Stimulated activated CD8-positive, alpha-beta memory T cell treated with anti-CD3 and anti-CD28 coated beads, Interleukin-12 subunit alpha, Interleukin-12 subunit beta, amount 100 ng/mL, for 24 hours (primary cell): ENCODE data around the gene GARRE1.
"Not testable (repeated sequence)": the region's sequence is repeated elsewhere in the genome, so short reads cannot be mapped to it uniquely, and the experiment has no call there.

Experiments
- DNase-seq: peaks from one replicate; pipeline ENCODE4 v3.0.0-alpha.2; 2020; ENCODE audit errors: extremely low read depth

The GARRE1 gene, protein sequence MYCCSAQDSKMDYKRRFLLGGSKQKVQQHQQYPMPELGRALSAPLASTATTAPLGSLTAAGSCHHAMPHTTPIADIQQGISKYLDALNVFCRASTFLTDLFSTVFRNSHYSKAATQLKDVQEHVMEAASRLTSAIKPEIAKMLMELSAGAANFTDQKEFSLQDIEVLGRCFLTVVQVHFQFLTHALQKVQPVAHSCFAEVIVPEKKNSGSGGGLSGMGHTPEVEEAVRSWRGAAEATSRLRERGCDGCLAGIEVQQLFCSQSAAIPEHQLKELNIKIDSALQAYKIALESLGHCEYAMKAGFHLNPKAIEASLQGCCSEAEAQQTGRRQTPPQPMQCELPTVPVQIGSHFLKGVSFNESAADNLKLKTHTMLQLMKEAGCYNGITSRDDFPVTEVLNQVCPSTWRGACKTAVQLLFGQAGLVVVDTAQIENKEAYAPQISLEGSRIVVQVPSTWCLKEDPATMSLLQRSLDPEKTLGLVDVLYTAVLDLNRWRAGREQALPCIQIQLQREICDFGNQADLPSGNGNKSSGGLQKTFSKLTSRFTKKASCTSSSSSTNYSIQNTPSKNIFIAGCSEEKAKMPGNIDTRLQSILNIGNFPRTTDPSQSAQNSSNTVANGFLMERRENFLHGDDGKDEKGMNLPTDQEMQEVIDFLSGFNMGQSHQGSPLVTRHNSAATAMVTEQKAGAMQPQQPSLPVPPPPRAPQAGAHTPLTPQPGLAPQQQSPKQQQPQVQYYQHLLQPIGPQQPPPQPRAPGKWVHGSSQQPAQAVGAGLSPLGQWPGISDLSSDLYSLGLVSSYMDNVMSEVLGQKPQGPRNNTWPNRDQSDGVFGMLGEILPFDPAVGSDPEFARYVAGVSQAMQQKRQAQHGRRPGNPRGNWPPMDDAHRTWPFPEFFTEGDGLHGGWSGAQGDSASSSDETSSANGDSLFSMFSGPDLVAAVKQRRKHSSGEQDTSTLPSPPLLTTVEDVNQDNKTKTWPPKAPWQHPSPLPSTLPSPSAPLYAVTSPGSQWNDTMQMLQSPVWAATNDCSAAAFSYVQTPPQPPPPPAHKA (N-terminal part only)

DNA sequence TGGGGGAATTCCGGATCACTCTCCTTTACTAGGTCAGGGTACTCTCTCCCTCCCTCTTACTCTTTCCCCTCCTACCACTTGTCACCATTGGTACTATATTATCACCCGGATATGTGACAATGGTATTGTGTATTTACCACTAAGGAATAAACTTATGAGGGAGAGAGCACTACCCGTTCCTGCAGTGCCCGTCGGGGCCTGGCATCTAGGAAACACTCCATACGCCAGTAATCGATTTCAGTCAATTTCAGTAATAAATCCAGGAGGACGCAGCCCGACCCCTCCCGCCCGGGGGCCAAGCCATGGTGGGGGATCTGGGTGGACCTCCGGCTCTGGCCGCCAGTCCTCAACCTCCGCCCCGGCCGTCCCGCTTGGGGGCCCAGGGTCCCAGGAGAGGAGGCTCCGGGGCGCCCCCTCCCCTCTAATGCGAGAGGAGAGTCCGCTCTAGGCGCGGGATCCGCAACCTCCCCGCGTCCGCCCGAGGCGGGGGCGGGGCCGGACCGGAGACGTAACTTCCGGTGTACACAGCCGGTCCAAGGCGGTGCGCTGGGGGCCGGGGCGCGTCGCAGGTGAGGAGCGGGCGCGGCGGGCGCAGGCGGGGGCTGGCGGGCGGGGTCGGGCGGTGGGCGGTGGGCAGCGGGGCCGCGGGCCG lies at the start of gene GARRE1:
TSS of gene GARRE1 (plus strand) at position 509 of the 652 bp plus-strand sequence. CDS start 45,920 bp downstream, outside the sequence.
- peak; percentile 70 for DNase-seq

DNA sequence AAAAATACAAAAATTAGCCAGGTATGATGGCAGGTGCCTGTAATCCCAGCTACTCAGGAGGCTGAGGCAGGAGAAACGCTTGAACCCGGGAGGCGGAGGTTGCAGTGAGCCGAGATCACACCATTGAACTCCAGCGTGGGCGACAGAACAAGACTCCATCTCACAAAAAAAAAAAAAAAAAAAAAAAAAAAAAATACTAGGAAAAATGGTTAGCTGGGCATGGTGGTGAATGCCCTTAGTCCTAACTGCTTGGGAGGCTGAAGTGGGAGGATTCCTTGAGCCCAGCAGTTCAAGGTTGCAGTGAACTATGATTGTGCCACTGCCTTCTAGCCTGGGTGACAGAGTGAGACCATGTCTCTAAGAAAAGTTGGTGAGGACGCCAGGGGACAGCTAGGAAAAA lies 49.0 kb upstream of the GARRE1 start:
- not testable (repeated sequence) for DNase-seq

DNA sequence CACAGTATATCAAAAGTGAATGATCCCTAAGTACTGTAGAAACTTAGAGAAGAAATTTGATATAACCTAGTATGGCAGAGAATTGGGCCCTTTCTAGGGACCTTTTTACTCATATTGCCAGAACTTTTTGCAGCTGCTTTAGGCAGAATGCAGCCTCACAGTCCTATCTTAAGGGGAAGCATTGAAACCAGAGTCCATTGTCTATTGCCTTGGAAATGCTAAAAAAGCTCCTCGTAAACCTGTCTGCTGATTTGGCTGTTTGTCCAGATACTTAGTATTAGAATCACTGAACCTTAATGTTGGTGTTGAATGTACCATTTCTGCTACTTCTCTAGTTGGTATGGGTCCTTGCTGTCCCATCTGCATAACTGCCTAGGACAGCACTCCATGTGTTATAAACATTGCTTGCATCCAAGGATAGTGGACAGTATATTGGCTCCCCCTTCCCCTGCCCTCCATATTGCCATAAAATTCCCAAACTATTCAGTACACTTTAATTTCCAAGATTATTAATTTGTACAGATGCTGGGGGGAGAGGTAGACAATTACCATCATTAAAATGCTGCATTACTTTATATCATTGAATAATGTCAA lies 46.0 kb upstream of the GARRE1 start:
- no peak for DNase-seq

DNA sequence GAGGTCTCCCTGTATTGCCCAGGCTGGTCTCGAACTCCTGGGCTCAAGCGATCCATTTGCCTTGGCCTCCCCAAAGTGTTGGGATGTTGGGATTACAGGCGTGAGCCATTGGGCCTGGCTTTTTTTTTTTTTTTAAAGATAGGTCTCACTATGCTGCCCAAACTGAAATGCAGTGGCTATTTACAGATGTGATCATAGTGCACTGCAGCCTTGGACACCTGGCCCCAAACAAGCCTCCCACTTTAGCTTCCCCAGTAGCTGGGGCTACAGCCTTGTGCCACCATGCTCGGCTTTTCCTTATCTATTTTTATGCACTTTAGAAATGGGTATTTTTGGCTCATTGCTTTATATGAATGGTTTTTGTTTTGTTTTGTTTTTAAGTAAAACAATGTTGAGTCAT lies 44.6 kb upstream of the GARRE1 start:
- DNase-seq: no peak

DNA sequence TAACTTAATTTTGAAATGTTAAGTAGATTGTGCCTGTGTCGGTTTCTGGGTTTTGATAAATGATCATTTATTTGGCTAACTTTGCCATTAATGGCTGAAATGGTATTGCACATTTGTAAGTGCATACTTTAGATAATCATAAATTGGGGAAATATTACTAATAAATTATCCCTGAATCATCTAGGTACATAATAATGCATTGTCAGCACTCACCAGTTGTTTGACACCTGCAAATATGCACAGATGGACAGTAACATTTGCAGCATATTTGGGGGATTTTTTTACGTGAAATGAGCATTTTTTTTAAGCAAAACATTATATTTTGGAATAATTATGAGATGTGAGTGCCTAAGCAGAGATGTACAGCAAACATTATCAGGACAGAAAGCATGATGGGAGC lies 41.1 kb upstream of the GARRE1 start:
- no peak for DNase-seq

DNA sequence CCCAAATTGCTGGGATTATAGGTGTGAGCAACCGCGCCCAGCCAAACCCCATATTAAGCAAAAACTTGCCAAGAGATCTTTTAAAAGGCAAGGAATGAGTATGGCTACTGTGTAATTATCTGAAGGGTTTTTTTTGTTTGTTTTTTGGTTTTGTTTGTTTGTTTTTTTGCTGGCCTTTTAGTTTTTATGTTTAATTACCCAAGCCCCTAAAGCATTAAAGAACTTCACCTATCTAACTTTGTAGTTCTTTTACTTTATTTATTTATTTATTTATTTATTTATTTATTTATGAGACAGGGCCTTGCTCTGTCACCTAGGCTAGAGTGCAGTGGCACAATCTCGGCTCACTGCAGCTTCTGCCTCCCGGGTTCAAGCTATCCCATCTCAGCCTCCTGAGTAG lies 40.3 kb upstream of the GARRE1 start:
- DNase-seq: no peak

DNA sequence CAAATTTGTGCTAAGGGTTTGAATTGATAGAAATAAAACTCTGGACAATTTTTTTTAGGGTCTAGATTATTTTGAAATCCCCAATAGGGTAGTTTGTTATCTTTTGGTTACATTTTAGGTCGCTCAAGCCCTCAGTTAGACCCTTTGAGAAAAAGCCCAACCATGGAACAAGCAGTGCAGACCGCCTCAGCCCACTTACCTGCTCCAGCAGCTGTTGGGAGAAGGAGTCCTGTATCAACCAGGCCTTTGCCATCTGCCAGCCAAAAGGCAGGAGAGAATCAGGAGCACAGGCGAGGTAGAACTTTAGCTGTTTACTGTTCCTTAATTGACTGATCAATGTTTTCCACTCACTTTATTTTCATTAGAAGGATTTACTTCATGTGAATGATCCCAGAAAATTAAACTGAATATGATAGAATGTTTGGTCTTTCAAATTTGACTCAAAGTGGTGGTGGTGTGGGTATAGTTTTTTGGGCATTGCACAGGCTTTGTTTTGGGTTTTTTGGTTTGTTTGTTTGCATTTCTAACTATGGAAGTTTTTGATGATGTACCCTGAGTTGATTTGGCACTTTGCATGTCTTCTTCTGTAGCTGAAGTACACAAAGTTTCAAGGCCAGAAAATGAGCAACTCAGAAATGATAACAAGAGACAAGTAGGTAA lies 39.2 kb upstream of the GARRE1 start:
- no peak for DNase-seq

DNA sequence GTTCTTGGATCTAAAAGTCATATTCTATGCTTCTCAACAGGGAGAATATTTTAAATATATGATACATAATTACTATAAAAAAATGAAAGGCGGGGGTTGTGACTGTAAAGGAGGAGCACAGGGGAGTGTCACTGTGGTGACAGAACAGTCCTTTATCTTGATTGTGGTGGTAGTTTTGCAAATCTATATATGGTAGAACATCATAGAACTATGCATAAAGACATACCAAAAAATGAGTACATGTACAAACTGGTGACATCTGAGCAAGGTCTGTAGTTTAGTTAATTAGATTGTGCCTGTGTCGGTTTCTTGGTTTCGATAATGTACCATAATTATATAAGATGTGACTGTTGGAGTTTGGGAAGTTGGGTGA lies 38.7 kb upstream of the GARRE1 start:
- DNase-seq: no peak

DNA sequence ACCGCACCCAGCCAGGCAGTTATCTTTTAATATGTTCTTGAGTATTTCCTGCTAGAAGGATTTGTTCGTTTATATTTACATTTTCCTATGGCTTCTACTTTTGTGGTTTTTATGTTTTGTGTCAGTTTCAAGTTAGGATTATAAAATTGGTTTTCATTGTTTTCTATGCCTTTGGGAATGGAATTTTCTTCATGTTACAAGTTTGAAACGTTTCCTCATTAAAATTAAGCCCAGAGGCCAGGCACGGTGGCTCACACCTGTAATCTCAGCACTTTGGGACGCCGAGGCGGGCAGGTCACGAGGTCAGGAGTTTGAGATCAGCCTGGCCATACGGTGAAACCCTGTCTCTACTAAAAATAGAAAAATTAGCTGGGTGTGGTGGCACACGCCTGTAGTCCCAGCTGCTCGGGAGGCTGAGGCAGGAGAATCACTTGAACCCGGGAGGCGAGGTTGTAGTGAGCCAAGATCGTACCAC lies 37.6 kb upstream of the GARRE1 start:
- not testable (repeated sequence) for DNase-seq

DNA sequence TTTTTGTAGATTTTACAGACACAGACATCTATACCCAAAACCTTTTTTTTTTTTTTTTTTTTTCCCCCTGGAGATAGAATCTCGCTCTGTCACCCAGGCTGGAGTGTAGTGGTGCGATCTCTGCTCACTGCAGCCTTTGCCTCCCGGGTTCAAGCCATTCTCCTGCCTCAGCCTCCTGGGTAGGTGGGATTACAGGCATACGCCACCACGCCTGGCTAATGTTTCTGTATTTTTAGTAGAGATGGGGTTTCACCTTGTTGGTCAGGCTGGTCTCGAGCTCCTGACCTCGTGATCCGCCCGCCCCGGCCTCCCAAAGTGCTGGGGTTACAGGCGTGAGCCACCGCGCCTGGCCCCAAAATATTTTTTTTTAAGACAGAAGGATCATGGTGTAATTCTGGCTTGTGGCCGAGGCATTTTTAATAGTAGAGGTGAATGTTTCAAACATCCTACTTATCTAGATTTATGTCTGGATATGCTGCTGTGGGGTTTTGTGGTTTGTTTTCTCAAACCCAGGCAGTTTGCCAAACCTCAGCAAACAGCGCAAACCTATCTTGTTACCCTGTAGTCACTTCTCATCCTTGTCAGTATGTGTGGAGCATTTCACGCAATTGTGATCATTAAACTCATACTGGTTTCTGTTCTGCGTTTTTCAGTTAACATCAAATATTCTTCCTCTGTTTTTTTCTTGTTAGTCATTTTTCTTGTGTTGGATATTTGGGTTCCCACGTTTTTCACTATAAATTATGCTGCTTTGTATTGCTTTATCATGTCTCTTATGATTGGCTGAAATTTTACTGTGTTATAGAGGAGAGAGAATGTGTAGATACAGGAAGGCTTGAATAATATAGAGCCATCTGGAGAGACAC lies 36.2 kb upstream of the GARRE1 start:
- DNase-seq: peak; percentile 30

DNA sequence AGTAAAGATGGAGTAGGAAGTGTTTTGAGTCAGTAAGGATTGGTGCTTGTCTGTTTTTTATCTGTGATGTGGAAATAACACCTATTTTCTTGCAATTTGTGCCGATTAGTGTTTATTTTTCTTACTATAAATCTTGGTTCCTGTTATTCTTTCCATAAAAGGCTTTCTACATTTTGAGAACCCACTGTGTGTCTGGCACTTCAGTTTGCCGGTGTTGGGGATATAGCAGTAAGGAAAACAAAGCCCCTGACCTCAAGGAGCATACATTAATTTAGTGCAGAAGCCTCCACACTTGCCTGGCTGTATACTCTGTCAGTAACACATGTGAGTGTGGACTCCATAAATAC lies 35.6 kb upstream of the GARRE1 start:
- no peak for DNase-seq

DNA sequence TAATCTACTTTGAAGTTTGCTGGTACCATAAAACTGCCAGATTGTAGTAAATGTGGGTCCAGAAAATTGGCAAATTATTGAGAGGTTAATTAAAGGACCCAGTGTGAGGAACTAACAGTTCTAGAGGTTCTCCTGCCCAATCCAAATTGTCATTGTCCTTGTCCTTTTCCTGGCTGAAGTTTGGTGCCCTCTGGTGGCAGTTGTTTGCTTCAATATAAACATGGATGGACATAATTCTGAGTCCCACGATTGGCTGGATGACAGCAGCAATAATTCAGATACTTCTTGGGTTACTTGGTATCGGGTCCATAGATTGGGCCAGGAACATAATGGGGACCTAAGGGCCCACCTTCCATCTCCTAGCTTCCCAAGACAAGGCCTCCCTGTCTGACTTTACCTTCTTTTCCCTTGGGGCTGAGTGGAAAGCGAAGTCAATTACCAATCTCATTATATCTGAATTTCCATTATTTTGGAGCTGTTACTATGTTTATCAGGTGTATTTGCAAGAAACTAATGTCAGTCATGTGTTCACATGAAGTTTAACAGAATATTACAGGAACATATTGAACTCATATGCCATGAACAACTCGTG lies 33.8 kb upstream of the GARRE1 start:
- DNase-seq: no peak

DNA sequence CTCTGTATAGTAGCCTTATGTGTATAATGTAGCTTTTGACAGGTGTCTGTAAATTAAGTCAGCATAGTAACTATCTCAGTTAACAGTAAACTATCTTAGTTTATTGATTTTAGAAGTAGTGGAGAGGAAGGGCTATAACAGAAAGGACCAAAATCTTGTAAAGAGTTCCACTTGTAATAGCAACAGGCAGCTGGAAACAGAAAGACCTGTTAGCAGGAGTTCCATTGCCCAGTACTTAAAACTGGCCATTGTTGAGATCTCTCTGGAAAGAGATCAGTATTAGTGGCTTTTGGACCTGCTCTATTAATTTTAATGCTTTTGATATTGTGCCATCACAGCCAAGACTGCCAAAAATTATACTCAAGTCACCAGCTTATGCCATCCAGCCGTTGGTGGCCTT lies 32.0 kb upstream of the GARRE1 start:
- no peak for DNase-seq

DNA sequence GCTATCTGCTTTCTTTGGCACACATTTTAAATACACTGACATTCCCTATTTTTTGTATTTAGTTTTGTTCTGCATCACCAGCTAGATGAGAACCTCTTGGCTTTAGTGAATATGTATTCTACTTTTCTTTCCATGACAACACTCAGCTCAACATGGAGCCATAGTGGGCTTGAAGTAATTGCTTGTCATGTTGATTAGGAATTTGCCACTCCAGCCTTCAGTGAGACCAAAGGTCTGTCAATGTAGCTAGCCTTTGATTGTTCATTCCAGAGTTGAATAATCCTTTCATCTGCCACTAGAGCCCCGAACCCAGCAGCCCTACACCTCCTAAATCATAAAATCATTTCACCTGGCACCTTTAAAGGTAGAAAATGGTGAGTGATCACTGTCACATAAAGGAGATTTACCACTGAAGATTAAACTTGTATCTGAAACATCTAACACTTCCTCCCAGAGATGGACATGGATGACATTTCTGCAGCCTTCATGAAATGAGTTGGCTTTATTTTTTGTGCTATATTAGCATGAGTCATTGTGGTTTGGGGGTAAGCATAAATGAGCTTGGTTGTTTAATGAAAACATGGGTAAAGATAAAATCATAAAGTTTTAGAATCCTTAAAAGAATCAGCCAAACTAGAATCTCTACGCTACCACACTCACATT lies 29.2 kb upstream of the GARRE1 start:
- DNase-seq: no peak

DNA sequence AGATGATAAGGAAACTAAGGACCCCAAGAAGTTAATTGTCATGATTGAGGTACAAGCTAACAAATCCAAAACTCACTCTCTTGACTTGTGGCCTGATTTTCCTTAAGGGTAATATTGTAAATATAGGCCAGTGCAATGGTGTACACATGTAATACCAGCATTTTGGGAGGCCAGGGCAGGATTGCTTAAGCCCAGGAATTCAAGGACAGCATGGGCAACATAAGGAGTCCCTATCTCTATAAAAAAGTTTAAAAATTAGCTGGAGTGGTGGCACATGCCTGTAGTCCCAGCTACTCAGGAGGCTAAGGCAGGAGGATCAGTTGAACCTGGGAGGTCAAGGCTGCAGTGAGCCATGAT lies 28.7 kb upstream of the GARRE1 start:
- DNase-seq: no peak

DNA sequence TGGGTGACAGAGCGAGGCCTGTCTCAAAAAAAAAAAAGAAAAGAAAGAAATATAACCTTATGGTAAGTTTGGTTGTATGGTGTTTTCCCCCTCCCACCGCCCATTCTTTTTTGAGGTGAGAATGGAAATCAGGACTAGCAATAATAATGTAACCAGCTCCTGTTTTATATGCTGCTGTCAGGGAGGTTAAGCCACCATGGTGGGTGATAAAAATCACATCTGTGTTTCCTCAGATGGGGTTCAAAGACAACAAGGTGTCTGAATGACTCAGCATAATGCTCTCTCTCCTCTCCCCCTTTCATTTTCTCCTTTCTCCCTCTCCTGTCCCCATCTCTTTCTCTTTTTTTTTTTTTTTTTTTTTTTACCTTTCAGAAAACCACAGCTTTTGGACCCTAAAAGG lies 28.3 kb upstream of the GARRE1 start:
- DNase-seq: no peak

DNA sequence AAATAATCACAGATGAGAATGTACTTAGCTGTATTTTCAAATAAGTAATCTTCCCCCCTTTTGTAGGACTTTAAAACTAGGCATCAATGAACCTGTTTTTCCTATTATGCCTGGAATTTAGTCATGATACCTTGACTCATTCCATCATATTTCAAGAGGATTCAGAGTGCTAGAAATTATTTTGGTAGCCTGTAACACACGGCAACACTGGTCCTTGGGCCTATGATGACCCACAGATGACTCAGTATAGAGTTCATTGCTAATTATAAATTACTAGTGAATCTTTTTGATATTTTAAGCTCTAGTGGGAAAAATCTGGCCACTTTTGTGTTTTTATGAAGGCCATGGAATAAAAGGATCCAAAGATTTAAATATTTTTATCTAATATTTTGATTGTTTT lies 26.0 kb upstream of the GARRE1 start:
- no peak for DNase-seq

DNA sequence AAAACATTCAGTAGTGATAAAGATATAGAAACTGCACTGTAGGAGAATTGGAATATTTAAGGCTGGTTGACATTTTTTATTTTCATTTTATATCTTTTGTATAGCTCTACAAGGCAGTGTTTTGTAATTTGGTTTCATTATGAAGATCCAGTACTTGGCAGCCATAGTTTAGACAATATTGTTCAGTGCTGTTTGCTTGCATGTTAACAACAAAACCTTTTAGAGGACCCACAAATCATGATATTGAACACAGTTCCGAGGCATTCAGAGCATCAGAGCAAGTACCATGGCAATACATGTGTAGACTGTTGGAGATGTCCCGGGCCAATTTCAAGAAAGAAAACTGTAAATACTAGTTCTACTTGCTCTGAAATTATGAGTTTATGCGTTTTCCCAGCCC lies 25.6 kb upstream of the GARRE1 start:
- no peak for DNase-seq

DNA sequence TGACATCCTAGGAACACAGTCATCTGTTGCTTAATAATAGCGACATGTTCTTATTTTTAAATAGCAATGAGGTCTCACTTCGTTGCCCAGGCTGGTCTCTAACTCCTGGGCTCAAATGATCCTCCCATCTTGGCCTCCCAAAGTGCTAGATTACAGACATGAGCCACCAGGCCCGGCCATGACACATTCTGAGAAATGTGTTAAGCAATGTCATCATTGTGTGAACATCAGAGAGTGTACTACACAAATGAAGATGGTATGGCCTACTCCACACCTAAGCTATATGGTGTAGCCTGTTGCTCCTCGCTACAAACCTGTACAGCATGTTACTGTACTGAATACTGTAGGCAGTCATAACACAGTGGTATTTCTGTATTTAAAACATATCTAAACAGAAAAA lies 24.6 kb upstream of the GARRE1 start:
- DNase-seq: no peak
